IPS-NIHi7 (cell line): ENCODE measurements around the gene PHGDH.

Source experiments
- DNase-seq: peaks from one replicate; pipeline ENCODE4 v3.0.0; 2012; ENCODE audit warnings: mixed read lengths; ENCODE audit errors: extremely low spot score

PHGDH gene

GRCh38 chr1:119790451-119791198, 78.9 kb downstream of the PHGDH start:
- DNase-seq, result no peak

- DNase-seq, result no peak
Measured at GRCh38 chr1:119791377-119791776, 79.6 kb downstream of the PHGDH start.
